GM23248 (cell line): ENCODE measurements around the gene DDB1. TPM values are rescaled to one million over a fixed set of nuclear protein-coding genes. Genes with fewer than 3 reads are reported as not detected.

ENCODE experiments used
- DNase-seq: peaks from one replicate; pipeline ENCODE4 v3.0.0-alpha.2; 2015
- H2AFZ ChIP-seq: fragments of 200-600 bp; sonication (generic); 2 replicates; pipeline ENCODE4 v1.6.1; 2016; ENCODE audit warnings: antibody characterized with exemption
- H3F3A ChIP-seq: fragments of 200-600 bp; sonication (generic); 2 replicates; pipeline ENCODE4 v1.6.1; 2016; ENCODE audit warnings: mild to moderate bottlenecking, antibody characterized with exemption, mixed run types; ENCODE audit not compliant: insufficient read depth
- H3K27ac ChIP-seq: fragments of 200-600 bp; sonication (generic); 2 replicates; pipeline ENCODE4 v1.5.1; 2016; ENCODE audit warnings: mild to moderate bottlenecking
- H3K27me3 ChIP-seq: fragments of 200-600 bp; sonication (generic); replicated peaks from 2 replicates; pipeline ENCODE4 v1.6.1; 2016; ENCODE audit warnings: mild to moderate bottlenecking; ENCODE audit not compliant: insufficient read depth
- H3K36me3 ChIP-seq: fragments of 200-600 bp; sonication (generic); 2 replicates; pipeline ENCODE4 v1.6.1; 2016; ENCODE audit warnings: low read depth, mild to moderate bottlenecking
- H3K4me1 ChIP-seq: fragments of 200-600 bp; sonication (generic); 2 replicates; pipeline ENCODE4 v1.6.1; 2016; ENCODE audit warnings: mild to moderate bottlenecking; ENCODE audit not compliant: insufficient read depth
- H3K4me2 ChIP-seq: fragments of 200-600 bp; sonication (generic); one replicate; pipeline ENCODE4 v1.6.1; 2016; ENCODE audit warnings: mild to moderate bottlenecking; ENCODE audit not compliant: unreplicated experiment
- H3K4me3 ChIP-seq: fragments of 200-600 bp; sonication (generic); 2 replicates; pipeline ENCODE4 v1.5.1; 2016; ENCODE audit warnings: mild to moderate bottlenecking
- H3K79me2 ChIP-seq: fragments of 200-600 bp; sonication (generic); 2 replicates; pipeline ENCODE4 v1.6.1; 2016; ENCODE audit warnings: mild to moderate bottlenecking; ENCODE audit not compliant: insufficient read depth
- H3K9ac ChIP-seq: fragments of 200-600 bp; sonication (generic); 2 replicates; pipeline ENCODE4 v1.6.1; 2016; ENCODE audit warnings: mild to moderate bottlenecking
- H3K9me2 ChIP-seq: fragments of 200-600 bp; sonication (generic); 2 replicates; pipeline ENCODE4 v1.6.1; 2016; ENCODE audit warnings: mixed run types, mild to moderate bottlenecking, moderate library complexity; ENCODE audit not compliant: insufficient read depth
- H3K9me3 ChIP-seq: fragments of 200-600 bp; sonication (generic); one replicate; pipeline ENCODE4 v1.6.1; 2017; ENCODE audit warnings: low read depth
- H4K20me1 ChIP-seq: fragments of 200-600 bp; sonication (generic); 2 replicates; pipeline ENCODE4 v1.6.0; 2016; ENCODE audit not compliant: insufficient read depth
- EZH2 ChIP-seq: fragments of 200-600 bp; sonication (generic); IDR thresholded peaks from 2 replicates; pipeline ENCODE4 v1.6.1; 2018; ENCODE audit warnings: antibody characterized with exemption, mild to moderate bottlenecking; ENCODE audit not compliant: insufficient read depth, poor library complexity, severe bottlenecking
- EZH2phosphoT487 ChIP-seq: fragments of 200-600 bp; sonication (generic); IDR thresholded peaks from 2 replicates; pipeline ENCODE4 v1.6.1; 2018; ENCODE audit warnings: antibody characterized with exemption, moderate library complexity, mild to moderate bottlenecking, low read depth; ENCODE audit not compliant: insufficient read depth
- WGBS, 2 experiments: methylation state at CpG; one replicate each; pipeline ENCODE4 v1.1.6; 2015 to 2017; ENCODE audit warnings: low lambda C conversion rate in 2 of 2, low coverage in 1 of 2; ENCODE audit errors: missing lambda C conversion rate in 2 of 2; 5-methylcytosine and 5-hydroxymethylcytosine counted together
- in situ Hi-C: fragments of 300-500 bp; cut with MboI; formaldehyde crosslinking; loops from 2 replicates; pipeline ENCODE4 v1.15.0; 2020
- polyA plus RNA-seq: library from polyadenylated mRNA; unstranded; fragments of >200 nt; fragmentation: Nextera tagmentation; extraction: Ambion mirVana; gene quantifications from 2 replicates; pipeline ENCODE4 v1.2.1, GENCODE V29; 2016
- total RNA-seq: library from RNA; depleted of rRNA; stranded (reverse); fragments of >200 nt; shearing (Covaris generic); gene quantifications from 2 replicates; pipeline ENCODE4 v1.2.3, GENCODE V29; 2014

Gene DDB1
- total and polyA plus RNA-seq, 2 experiments from 2014 or later, result 160 to 252 TPM

DNA sequence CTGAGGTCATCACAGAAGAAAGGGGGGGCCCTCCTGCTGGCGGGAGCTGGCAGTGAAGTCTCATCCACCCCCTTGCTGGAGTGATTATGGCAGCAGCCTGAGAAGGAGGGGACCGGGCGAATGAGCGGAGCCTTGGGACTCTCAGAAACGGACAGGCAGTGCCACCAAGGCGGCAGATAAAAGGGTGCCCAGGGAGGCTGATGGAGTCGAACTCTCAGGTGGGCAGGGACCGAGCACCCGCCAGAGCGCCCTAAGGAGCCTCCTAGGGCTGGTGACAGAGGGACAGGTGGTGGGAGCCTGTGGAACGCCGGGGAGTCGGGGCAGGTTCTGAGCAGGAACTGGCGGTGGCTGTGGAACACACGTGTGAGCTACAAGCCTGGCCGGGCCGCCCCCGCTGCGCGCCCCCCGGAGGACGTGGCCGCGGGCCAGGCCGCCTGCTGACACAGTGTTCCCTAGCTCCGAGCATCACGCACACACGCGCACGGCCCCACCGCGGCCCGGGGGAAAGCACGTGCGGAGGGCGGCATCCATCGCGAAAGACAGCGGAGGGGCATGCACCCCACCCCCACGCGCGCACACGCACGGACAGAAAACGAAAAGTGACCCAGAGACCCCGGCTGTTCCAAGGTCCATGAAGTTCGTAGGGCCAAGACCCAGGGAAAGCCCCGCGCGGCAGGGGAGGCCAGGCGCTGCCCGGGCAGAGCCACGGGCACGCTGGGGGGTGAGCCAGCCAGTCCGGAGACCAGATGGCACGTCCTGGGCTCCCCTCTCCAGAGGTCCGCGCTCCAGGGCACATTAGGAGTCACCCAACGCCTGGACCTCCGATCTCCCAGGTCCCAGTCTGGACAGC is 38.8 kb downstream of the DDB1 start:
- H3K79me2 ChIP-seq, result no peaks in the 10 kb centered on the region
- H3K27ac ChIP-seq, result no peak overlapping the region
- no peaks in the 10 kb centered on the region for H3K9me3 ChIP-seq
- peak; percentile 75 for DNase-seq
- peaks cover 32% of the 10 kb centered on the region for H3F3A ChIP-seq
- TF ChIP-seq EZH2 (no peak), EZH2phosphoT487 (no peak)
- peak overlapping the region; percentile 75 for H2AFZ ChIP-seq
- WGBS, 2 experiments, result 2 to 5% methylated on average over 41 to 55 of the region's 60 CpGs
- peaks cover 28% of the 10 kb centered on the region for H3K4me1 ChIP-seq
- H3K4me3 ChIP-seq, result peak overlapping the region; percentile 68
- peaks cover 5% of the 10 kb centered on the region; the same call in 1 of the 2 replicates for H3K36me3 ChIP-seq
- H3K9me2 ChIP-seq, result no peaks in the 10 kb centered on the region
- H4K20me1 ChIP-seq, result no peaks in the 10 kb centered on the region
- H3K9ac ChIP-seq, result peak overlapping the region; percentile 79
- in situ Hi-C loops, result no loop called here
- no peaks in the 10 kb centered on the region for H3K27me3 ChIP-seq
- H3K4me2 ChIP-seq, result peak overlapping the region; percentile 88

DNA sequence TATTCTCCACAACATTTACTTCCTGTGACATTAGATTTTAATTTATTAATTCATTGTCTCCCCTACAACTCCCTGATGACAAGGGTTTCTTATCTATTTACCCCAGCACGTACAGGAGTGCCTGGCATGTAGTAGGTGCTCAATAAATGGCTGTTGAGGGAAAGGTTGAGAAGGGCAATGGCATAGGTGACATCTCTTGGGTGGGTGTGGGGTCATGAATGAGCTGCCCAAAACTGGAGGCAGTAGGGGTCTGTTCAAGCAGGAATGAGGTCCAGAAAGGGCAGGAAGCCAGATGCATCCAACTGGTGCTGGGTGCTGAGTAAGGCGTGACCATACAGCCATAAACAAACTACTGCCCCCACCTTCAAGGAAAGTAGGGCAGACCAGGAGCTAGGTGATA is 40.5 kb downstream of the DDB1 start:
- Histone ChIP-seq H3K9me2 (no peaks in the 10 kb centered on the region), H3K4me3 (no peak overlapping the region), H3K27ac (no peak overlapping the region), H2AFZ (no peak overlapping the region), H3K27me3 (no peaks in the 10 kb centered on the region), H4K20me1 (no peaks in the 10 kb centered on the region), H3K9me3 (no peaks in the 10 kb centered on the region), H3K4me2 (no peak overlapping the region), H3K79me2 (no peaks in the 10 kb centered on the region), H3F3A (peaks cover 15% of the 10 kb centered on the region), H3K36me3 (no peaks in the 10 kb centered on the region), H3K4me1 (peaks cover 12% of the 10 kb centered on the region), H3K9ac (no peak overlapping the region)
- DNase-seq, result no peak
- 97 to 100% methylated on average over 2 of the region's 2 CpGs for WGBS, 2 experiments
- in situ Hi-C loops, result no loop called here
- TF ChIP-seq EZH2 (no peak), EZH2phosphoT487 (no peak)

DNA sequence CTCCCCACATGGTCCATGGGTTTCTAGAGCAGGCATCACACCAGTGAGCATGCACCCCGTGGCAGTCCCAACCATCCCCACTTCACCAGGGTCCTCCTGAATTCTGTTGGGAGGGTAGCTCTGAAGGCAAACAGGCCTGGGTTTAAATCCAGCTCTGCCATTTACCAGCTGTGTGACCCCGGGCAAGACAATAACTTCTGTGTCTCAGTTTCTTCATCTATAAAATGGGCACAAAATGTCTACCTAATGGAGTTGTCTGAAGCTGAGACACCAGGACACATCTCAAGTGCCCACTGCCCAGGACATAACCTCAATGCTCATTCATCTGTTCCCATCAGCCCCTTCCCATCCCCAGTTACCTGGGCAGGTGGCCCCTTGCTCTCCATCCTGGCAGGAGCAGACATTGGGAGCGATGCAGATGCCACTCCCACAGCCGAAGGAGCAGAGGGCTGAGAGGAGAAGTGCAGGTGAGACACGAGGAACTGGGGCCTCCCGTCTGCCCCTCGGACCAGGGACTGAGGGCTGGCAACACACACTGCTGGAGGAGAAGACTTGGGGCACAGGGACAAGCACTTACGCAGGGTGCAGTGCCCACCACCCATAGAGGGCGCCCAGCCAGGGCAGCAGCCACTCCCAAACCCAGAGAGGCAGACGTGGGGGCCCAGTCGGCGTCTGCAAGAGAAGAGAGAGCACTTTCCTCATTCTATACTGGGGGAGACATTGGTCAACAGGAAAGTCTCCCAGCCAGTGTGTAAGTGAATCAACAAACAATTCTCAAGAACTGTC is 41.8 kb downstream of the DDB1 start:
- no peak overlapping the region for H2AFZ ChIP-seq
- 82% methylated on average over 12 of the region's 12 CpGs for WGBS, 2 experiments
- H3K4me2 ChIP-seq, result no peak overlapping the region
- no peak overlapping the region for H3K4me3 ChIP-seq
- no peak overlapping the region for H3K9ac ChIP-seq
- peaks cover 2% of the 10 kb centered on the region for H3F3A ChIP-seq
- H3K27me3 ChIP-seq, result no peaks in the 10 kb centered on the region
- H3K9me3 ChIP-seq, result no peaks in the 10 kb centered on the region
- no peaks in the 10 kb centered on the region for H4K20me1 ChIP-seq
- peaks cover 5% of the 10 kb centered on the region; the same call in 1 of the 2 replicates for H3K4me1 ChIP-seq
- no peak for TF ChIP-seq EZH2phosphoT487
- no peak for TF ChIP-seq EZH2
- DNase-seq, result no peak
- in situ Hi-C loops, result no loop called here
- H3K36me3 ChIP-seq, result no peaks in the 10 kb centered on the region
- no peaks in the 10 kb centered on the region for H3K79me2 ChIP-seq
- no peaks in the 10 kb centered on the region for H3K9me2 ChIP-seq
- no peak overlapping the region for H3K27ac ChIP-seq

DNA sequence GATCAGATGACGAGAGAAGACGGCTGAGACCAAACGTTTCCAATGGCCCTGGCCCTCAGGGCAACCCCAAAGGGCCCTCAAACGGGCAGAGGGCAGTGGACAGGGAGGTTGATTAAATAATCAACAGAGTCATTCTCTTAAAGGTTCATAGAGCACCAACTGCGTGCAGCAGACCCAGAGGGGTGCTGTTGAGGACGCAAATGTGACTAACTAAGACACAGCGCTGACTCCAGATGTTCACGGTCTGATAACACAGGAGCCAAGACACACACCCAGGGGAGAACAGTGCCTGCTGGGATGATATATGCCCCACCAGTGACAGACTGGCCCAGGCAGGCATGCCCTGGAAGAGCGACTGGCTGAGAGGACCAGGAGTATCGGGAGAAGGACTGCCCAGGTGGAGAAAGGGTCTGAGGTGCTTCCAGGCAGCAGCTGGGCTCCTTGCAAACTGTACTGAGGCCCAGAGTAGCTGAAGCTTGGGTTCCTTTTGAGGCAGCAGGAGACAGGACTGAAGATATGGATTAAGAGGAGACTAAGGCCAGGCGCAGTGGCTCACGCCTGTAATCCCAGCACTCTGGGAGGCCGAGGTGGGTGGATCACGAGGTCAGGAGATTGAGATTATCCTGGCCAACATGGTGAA is 45.4 kb downstream of the DDB1 start:
- Histone ChIP-seq H3K79me2 (no peaks in the 10 kb centered on the region), H3K27me3 (no peaks in the 10 kb centered on the region), H3K27ac (no peak overlapping the region), H3K9me2 (no peaks in the 10 kb centered on the region), H3K9ac (no peak overlapping the region), H3K9me3 (no peaks in the 10 kb centered on the region), H3F3A (no peaks in the 10 kb centered on the region), H3K4me2 (no peak overlapping the region), H3K4me1 (no peaks in the 10 kb centered on the region), H4K20me1 (no peaks in the 10 kb centered on the region), H3K4me3 (no peak overlapping the region), H2AFZ (no peak overlapping the region), H3K36me3 (no peaks in the 10 kb centered on the region)
- whole genome bisulfite sequencing, 2 experiments, result 88 to 89% methylated on average over 14 of the region's 14 CpGs
- in situ Hi-C loops, result no loop called here
- DNase-seq, result no peak
- TF ChIP-seq EZH2 (no peak), EZH2phosphoT487 (no peak)
